GM19372 (cell line): Measurements from ENCODE around the gene SPTB.

ENCODE experiments used
- ATAC-seq: cut with Tn5 transposase; IDR thresholded peaks from one replicate; pipeline ENCODE4 v1.9.1; 2021; ENCODE audit warnings: mild to moderate bottlenecking, low read depth, moderate library complexity; ENCODE audit not compliant: unreplicated experiment

Gene SPTB

GRCh38 chr14:64719601-64720000, 160.1 kb downstream of the SPTB start:
- no peak for ATAC-seq

DNA sequence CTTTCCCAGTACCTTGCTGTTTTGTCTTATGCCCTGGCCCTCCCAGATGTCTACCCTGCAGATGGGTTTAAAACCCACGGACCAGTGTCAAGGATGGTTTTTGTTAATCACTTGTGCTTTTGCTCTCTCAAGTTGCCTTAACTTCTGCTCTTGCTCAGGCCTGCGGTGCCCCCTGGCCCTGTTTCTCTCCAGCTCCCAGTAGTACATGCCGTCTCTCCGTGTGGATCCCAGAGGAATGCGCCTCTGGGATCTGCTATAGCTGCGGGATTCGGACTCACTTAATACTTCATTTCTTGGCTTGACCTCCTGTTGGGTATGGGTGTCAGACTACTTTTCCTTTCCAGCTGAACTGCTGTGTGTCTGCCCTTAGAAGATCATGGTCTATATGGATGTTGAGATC, 160.9 kb downstream of the SPTB start:
- no peak for ATAC-seq

GRCh38 chr14:64717870-64718269, 161.8 kb downstream of the SPTB start:
- ATAC-seq: no peak

- ATAC-seq: no peak
Measured at GRCh38 chr14:64715628-64716412, 163.9 kb downstream of the SPTB start.

- ATAC-seq: no peak
Measured at GRCh38 chr14:64715146-64715627, 164.5 kb downstream of the SPTB start.

DNA sequence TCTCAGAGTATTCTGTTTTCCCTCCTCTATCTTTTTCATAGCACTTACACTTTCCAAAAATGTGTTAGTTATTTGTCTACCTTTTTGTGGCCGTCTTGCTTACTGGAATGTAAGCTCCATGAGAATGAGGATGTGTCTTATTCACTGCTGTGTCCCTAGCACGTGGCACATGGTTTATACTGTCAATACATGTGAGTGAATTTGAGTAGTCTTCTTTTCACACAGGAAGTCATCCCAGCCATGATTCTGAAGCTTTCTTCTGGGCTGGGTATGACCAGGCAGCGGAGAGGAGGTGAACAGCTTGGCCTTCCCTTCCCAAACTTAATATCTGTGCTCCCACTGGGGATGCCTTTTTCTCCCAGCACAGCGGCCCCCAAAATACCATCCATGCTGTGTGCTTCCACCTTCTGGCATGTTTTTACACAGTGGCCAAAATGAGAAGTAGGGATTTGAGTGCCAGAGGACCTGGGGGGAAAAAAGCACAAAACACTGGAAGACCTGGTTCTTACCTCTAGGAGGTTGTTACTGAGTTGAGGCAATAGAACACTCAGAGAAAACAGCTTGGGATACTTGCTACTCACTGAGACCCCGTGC, 165.2 kb downstream of the SPTB start:
- ATAC-seq: no peak

- ATAC-seq: no peak
Measured at GRCh38 chr14:64713677-64714076, 166.0 kb downstream of the SPTB start.

- ATAC-seq: no peak
Measured at GRCh38 chr14:64711039-64711438, 168.7 kb downstream of the SPTB start.

GRCh38 chr14:64709126-64709525, 170.6 kb downstream of the SPTB start:
- ATAC-seq: no peak

GRCh38 chr14:64708148-64709004, 171.3 kb downstream of the SPTB start:
- no peak for ATAC-seq

GRCh38 chr14:64707661-64708060, 172.0 kb downstream of the SPTB start:
- no peak for ATAC-seq

DNA sequence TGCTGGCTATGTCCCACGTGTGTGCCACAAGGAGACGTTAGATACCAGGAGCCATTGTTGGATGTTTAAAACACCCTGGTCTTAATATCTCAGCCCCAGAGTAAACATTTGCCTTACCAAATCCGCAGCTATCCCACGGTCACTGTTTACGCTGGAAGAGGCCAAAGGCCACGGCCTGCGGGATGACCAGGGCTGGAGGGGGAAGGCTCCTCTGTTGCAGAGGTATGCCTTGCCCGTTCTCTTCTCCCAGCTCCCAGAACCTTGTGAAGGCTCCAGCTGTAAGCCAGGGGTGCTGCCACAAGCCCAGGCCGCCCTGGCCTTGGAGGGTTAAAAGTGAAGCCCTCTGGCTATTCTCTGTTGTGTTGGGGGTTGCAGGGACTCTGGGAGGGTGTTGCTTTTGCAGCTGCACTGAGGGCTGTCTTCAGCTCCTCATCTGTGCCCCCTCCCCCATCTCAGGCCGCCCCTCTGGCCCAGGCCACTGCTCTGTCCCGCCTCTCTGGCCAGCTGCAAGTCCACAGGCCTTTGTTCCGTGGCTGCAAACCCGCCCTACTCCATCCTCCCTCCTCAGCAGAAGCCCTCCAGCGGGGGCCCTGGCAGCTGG, 173.0 kb downstream of the SPTB start:
- ATAC-seq: no peak

GRCh38 chr14:64706119-64706592, 173.6 kb downstream of the SPTB start:
- no peak for ATAC-seq

DNA sequence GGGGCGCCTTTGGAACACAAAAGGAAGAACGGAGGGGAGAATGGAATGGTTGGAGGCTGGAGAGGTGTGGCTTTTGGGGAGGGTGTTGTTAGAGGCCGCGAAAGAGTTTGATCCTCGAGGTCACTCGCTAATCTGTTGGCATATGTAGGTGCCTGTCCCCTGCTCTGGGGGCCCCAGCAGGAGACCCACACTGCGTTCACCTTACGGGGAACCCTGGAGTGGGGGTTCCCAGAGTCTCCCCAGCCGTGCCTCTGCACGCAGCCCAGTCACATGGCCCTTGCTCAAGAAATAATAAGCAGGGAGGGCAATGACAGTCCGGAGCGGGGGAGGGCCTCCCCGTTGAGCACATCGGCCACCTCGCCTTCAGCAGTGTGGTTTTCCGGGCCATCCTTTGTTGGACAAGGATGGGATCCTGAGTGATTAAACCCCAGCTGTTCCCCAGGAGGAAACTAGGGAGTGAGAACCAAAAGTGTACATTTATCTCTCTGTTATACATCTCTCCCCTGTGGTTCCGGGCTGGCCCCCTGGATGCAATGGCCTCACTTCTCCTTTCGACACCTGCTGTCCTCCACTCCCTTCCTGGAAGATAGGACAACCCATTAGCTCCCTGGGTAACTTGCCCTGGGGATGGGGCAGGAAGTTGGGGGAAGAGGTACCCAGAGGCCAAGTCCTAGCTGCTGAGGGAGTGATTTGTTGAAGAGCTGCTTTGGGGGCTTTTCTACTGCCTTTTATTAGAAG, 174.2 kb downstream of the SPTB start:
- ATAC-seq: no peak

DNA sequence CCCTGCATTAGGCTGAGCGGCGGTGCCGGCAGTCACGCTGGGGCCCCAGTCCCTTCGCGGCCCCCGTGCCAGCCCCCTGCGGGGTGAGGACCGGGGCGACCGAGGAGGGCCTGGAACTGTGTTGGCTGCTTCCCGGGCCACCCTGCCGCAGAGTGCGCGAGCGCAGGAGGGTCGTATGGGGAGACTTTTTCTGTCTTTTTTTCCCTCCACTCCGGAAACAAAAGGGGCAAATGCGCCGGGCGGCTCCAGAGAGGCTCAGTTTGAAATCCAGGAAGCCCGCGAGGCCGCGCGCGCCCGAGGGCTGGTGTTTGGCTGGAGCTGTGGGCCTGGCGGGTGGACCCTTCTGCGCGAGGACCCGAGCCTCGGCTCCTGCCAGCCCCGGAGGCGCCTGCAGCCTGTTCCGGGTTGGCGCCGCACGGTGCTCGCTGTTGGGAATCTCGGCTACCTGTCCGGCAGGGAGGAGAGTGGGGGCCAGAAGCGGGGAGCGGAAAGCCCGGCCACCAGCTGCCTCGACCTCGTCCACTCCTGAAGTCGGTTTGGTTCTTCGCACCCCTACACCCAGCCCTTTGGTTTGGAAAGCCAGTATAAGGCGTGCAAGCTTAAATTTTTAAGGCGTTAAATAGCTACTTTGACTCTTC, 174.8 kb downstream of the SPTB start:
- ATAC-seq: no peak

DNA sequence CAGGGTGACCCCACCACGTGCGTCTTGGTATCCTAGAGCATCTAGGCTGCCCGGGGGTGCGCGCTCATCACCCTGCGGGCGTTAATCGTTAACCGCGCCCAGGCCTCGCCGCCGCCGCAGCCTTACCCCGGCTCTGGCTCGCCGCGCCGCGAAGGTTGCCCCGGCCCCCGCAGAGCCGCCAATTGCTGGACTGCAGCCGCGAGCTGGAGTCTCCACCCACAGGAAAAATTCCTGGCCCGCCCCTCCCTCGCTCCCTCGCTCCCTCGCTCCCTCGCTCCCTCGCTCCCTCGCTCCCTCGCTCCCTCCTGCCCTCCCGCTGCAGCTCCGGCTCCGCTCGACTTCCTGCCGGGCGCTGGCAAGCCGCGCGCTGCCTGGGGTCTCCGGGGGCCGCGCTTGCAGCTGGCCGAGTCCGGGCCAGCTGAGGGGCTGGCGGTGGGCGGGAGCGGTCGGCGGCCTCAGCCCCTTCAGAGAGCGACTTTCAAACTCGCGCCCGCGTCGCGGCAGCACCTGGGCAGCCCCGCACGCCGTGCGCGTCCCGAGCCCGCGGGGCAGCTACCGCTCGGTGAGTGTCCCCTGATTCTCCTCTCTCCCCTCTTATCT, 175.5 kb downstream of the SPTB start, which contains the start of gene PLEKHG3:
TSS of gene PLEKHG3 (plus strand) at position 282 of the 600 bp plus-strand sequence. CDS start 23,208 bp downstream, outside the sequence.
- ATAC-seq: no peak

- no peak for ATAC-seq
Measured at GRCh38 chr14:64703395-64704142, 176.1 kb downstream of the SPTB start.
